Prostate gland (tissue), 2 donors: Measurements from ENCODE around the gene ME3. TPM values are rescaled to one million over a fixed set of nuclear protein-coding genes. Genes with fewer than 3 reads are reported as not detected.

Source experiments
- DNase-seq: peaks from one replicate; pipeline ENCODE4 v3.0.0-alpha.2; 2019; ENCODE audit warnings: low spot score
- H3K27ac ChIP-seq, 2 donors: fragments of 200-600 bp; sonication (generic); 2 replicates each; pipeline ENCODE4 v1.5.1; 2017 to 2019
- H3K27me3 ChIP-seq: fragments of 200-600 bp; sonication (generic); replicated peaks from 2 replicates; pipeline ENCODE4 v1.5.1; 2019; ENCODE audit not compliant: insufficient read depth
- H3K36me3 ChIP-seq, 2 donors: fragments of 200-600 bp; sonication (generic); 1 replicate in 1 of 2; 2 replicates in 1 of 2; pipeline versions ENCODE4 v1.5.1 to v1.8.1; 2017 to 2019
- H3K4me1 ChIP-seq: fragments of 200-600 bp; sonication (generic); replicated peaks from 2 replicates; pipeline ENCODE4 v1.5.1; 2019
- H3K4me3 ChIP-seq, 2 donors: fragments of 200-600 bp; sonication (generic); 2 replicates each; pipeline ENCODE4 v1.5.1; 2017 to 2019
- H3K9me3 ChIP-seq: fragments of 200-600 bp; sonication (generic); 2 replicates; pipeline ENCODE4 v1.5.1; 2017
- CTCF ChIP-seq, 4 experiments: fragments of 200-600 bp in 2 of 4; fragments of 450-650 bp in 2 of 4; sonication (generic) in 2 of 4; IDR thresholded peaks; 1 replicate in 3 of 4; 2 replicates in 1 of 4; pipeline ENCODE4 v1.5.1; 2016 to 2019; ENCODE audit warnings: antibody characterized with exemption in 4 of 4, mild to moderate bottlenecking in 2 of 4, moderate library complexity in 2 of 4
- POLR2A ChIP-seq: fragments of 450-650 bp; IDR thresholded peaks from one replicate; pipeline ENCODE4 v1.6.1; 2016; ENCODE audit warnings: antibody characterized with exemption, mild to moderate bottlenecking
- POLR2AphosphoS5 ChIP-seq: sonication (generic); formaldehyde crosslinking; IDR thresholded peaks from one replicate; pipeline ENCODE4 v1.6.1; 2017; ENCODE audit warnings: antibody characterized with exemption
- WGBS: methylation state at CpG from one replicate; pipeline ENCODE4 v1.1.5; 2018; 5-methylcytosine and 5-hydroxymethylcytosine counted together
- intact Hi-C: fragments of 100-400 bp; cut with DNase I; formaldehyde crosslinking; loops from one replicate; pipeline ENCODE4 v1.14.2; 2022
- total RNA-seq, 2 donors: library from RNA; depleted of rRNA; stranded (reverse); fragments of >200 nt; gene quantifications; one replicate each; pipeline ENCODE4 v1.1.0, GENCODE V29; 2016

The ME3 gene
- total RNA-seq, 2 donors from 2014 or later = 31.4 to 107 TPM

- intact Hi-C loops = no loop called here
Observed at GRCh38 chr11:86397351-86397750, 275.1 kb downstream of the ME3 start.

GRCh38 chr11:86396396-86396795, 276.0 kb downstream of the ME3 start:
- DNase-seq = no peak
- no peaks in the 10 kb centered on the region for H3K36me3 ChIP-seq
- H3K4me3 ChIP-seq = no peak overlapping the region
- no peak overlapping the region for H3K27ac ChIP-seq
- TF ChIP-seq POLR2A = no peak
- TF ChIP-seq CTCF (IDR thresholded peaks at IDR 0.05) = no peak
- no peak for TF ChIP-seq POLR2AphosphoS5
- H3K27me3 ChIP-seq = no peaks in the 10 kb centered on the region
- WGBS = 93% methylated on average over 2 of the region's 2 CpGs
- H3K4me1 ChIP-seq = no peaks in the 10 kb centered on the region
- intact Hi-C loops = no loop called here
- H3K9me3 ChIP-seq = no peaks in the 10 kb centered on the region

More at GRCh38 chr11:86397351-86397750, 275.1 kb downstream of the ME3 start:
- DNase-seq = no peak
- Histone ChIP-seq H3K4me3 (no peak overlapping the region), H3K27me3 (no peaks in the 10 kb centered on the region), H3K4me1 (no peaks in the 10 kb centered on the region), H3K27ac (no peak overlapping the region), H3K9me3 (no peaks in the 10 kb centered on the region), H3K36me3 (no peaks in the 10 kb centered on the region)
- TF ChIP-seq POLR2A (no peak), POLR2AphosphoS5 (no peak), CTCF (IDR thresholded peaks at IDR 0.05) (no peak)

- 48% methylated on average over 6 of the region's 6 CpGs for WGBS
- TF ChIP-seq POLR2AphosphoS5 (no peak), CTCF (IDR thresholded peaks at IDR 0.05) (no peak), POLR2A (no peak)
- H3K9me3 ChIP-seq = no peaks in the 10 kb centered on the region
- no peak overlapping the region for H3K27ac ChIP-seq
- intact Hi-C loops = no loop called here
- no peaks in the 10 kb centered on the region for H3K36me3 ChIP-seq
- H3K4me1 ChIP-seq = no peaks in the 10 kb centered on the region
- no peak overlapping the region for H3K4me3 ChIP-seq
- peak; percentile 9 for DNase-seq
- H3K27me3 ChIP-seq = no peaks in the 10 kb centered on the region
Observed at GRCh38 chr11:86395061-86395551, 277.3 kb downstream of the ME3 start.

Other genes with a start within 250 kb of the ME3 start
- 100 to 1,000 TPM in 1 of 2 donors, 10 to 100 TPM in 1; 43.2 to 167 TPM for gene PRSS23, start 127.9 kb upstream of the ME3 start, total RNA-seq